Stimulated activated CD4-positive, alpha-beta T cell treated with anti-CD3 and anti-CD28 coated beads, Interleukin-12 subunit alpha, Interleukin-12 subunit beta, amount 100 ng/mL, for 24 hours (primary cell): ENCODE measurements around the gene CNOT6.

Experiments used
- DNase-seq, 2 experiments: peaks; one replicate each; pipeline ENCODE4 v3.0.0-alpha.2; 2020; ENCODE audit warnings: low read depth in 2 of 2

The CNOT6 gene

DNA sequence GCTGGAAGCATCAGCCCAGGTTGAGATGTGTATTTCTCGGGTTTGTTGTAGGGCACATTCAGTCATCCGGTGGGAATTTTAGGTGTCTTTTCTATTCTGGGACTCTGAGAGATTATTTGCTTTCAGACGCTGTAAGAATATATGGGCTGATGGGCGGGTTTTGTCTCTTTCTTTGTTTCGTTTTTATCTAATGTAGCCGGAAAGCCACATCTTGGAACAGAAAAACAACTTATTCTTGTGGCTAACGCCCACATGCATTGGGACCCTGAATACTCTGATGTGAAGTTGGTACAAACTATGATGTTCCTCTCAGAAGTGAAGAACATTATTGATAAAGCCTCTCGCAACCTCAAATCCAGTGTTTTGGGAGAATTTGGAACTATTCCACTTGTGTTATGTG, 74.7 kb downstream of the CNOT6 start:
- DNase-seq: no peak

DNA sequence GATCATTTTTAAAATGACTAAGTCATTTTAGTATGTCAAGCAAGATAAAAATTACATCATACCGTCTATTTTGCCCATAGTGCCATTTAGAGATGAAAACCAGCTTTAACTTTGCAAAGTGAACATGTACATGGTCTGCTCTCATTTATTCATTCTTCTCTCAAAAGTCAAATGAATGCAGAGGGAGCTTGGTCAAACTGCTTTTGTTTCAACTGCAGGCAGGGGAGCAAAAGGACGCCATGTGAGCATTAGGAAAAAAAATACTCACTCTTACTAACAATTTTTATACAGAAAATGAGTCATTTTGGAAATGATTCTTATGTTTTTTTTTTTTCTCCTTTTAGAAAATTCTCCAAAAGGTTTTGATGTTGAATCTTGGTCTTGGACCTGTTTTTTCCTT, 81.4 kb downstream of the CNOT6 start:
- DNase-seq: no peak

- DNase-seq: no peak
These were observed 86.5 kb downstream of the CNOT6 start for GRCh38 chr5:180580681-180581080.

- no peak for DNase-seq
These were observed 89.6 kb downstream of the CNOT6 start for GRCh38 chr5:180583738-180584137.

- no peak for DNase-seq
These were observed 92.0 kb downstream of the CNOT6 start for GRCh38 chr5:180586204-180586603.

DNA sequence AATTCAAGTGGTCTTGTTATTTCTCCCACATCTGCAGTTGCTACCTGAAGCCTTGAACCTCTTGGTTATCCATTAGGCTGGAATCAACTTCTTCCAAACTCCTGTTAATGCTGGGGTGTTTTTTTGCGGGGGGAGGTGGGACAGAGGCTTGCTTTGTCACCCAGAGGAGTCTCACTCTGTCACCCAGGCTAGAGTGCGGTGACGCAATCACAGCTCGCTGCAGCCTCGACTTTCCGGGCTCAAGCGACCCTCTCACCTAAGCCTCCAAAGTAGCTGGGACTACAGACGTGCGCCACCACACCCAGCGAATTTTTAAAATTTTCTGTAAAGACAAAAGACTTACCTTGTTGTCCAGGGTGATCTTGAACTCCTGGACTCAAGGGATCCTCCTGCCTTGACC, 92.7 kb downstream of the CNOT6 start:
- DNase-seq: no peak

DNA sequence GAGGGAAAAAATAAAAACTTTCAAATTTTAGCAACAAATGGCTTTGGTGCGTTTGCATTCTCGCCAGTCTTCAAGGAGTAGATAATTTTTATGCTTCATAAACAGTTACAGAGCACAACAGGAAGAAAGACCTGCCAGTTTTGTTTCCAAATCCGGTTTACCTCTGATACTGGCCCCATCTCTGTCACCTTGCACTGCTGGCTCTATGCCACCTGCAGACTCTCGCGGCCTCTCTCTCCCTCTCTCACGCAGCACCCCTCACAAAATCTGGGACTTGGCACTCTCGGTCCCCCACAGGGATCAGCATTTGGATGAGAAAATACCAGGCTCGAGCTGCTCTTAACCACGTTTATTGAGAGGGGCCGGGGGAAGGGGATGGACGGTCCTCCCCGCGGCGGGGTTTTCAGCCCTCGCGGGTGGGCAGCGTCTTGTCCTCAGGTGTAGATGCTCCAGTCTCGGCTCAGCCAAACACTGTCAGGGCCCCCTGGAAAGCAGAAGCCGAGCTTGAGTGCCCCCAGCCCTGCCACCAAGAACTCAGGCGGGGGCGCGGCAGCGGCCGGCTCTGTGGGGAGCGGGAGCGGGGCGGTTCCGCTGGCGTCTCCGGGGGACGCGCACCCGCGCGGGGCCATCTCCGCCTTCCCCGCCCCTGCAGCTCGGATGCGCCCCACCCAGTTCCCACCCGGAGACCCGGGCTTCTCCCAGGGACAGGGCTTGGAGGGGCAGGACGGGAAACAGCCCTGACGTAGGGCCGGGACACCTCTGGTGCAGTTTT, 95.8 kb downstream of the CNOT6 start:
- DNase-seq: no peak

DNA sequence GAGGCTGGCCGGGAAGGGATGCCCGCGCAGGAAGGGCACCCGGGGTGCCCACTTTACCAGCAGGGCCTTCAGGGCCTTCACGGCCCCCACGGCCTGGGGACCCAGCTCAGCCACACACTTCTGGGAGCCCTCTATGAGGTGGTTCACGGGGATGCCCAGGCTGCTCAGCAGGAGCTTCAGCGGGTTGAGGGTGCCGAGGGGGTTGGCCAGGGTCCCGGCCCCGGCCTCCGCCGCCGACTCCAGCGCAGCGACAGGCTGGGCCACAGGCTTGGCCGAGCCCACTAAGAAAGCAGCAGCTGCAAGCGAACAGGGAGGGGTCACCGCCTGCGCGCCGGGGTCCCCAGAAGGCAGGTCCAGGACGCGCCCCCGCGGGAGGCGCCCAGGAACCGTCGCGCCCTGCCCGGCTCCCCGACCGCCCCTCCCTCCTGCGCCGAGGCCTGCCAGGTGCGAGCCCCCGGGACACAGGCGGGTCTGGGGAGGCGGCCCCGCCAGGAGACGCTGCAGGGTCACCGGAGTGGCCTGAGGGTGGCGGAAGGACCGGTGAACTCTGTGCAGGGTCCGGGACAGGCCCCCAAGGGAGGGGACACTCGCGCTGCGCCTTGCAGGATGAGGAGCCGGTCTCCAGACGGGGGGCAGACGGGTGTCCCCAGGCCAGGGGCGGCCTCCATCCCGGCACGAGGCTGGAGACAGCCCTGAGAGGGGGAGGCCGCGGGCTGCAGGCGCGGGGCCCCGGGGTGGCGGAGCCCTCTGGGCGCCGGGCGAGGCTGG, 96.5 kb downstream of the CNOT6 start:
- no peak for DNase-seq

- no peak for DNase-seq
These were observed 97.2 kb downstream of the CNOT6 start, which contains the start of gene SCGB3A1 for GRCh38 chr5:180591311-180591887. Gene SCGB3A1, minus strand, starts transcription at chr5:180591499. Its CDS starts 37 bp downstream, at chr5:180591462.

- no peak for DNase-seq
These were observed 98.0 kb downstream of the CNOT6 start for GRCh38 chr5:180592176-180592575.

DNA sequence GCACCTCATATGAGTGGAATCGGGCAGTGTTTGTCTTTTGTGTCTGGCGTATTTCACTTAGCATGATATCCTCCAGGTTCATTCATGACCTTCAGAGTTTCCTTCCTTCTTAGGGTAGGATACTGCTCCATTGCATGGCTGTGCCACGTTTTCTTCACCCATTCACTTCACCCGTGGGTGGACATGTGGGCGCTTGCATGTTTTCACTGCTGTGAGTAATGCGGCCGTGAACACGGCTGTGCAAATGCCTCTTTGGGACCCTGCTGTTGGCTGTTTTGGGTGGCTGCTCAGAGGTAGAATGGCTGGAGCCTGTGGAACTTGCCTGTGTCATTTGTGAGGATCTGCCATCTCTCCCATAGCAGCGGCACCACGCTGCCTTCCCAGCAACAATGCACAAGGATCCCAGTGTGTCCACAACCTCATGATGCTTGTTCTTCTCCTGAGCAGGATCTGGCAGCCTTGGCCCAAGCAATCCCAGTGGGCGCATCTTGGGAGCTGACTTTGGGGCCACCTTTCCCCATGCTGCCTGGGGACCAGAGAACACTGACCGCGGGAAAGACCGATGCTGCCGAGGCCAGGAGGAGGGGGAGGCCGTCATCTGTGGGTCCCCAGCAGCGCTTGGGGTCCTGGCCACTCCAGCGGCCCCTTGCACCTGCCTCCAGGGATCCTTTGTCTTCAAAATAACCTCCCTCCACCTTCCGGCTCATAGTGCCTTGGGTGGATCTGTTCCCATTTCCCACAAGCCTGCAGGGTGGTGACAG, 99.4 kb downstream of the CNOT6 start:
- DNase-seq: no peak

DNA sequence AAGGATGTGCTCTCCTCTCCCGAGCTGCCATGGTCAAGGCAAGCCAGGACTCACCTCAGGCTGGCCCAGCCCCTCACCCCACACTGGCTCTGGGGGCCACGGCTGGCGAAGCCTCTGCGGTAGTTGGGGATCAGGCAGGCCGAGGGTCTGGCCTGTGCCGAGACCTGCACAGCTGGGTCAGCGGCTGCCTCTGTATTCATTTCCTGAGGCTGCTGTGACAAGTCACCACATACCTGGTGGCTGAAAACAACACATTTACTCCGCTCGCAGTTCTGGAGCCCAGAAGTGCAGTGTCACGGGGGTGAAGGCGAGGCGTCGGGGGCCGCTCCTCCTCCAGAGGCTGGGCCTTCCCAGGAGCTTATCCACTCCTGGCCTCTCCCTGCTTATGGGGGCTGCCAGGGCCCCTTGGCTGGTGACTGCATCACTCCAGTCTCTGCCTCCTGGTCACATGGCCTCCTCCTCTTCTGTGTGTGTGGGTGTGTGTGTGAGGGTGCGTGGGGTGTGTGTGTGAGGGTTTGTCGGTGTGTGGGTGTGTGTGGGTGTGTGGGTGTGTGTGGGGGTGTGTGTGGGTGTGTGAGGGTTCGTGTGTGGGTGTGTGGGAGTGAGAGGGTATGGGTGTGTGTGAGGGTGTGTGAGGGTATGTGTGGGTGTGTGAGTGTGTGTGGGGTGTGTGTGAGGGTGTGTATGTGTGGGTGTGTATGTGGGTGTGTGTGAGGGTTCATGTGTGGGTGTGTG, 100.3 kb downstream of the CNOT6 start:
- no peak for DNase-seq

DNA sequence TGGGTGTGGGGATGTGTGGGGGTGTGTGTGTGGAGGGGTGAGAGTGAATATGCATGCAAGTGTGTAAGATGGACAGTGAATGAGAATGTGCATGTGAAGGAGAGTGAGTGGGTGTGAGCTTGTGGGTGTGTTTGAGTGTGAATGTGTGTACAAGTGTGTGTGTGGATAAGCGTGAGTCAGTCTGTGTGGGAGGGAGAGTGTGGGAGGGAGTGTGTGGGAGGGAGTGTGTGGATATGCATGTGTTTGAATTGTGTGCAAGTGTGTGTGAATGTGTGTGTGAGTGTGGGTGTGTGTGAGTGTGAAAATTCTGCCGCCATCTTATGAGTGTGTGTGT, 100.8 kb downstream of the CNOT6 start:
- no peak for DNase-seq

- no peak for DNase-seq
These were observed 101.4 kb downstream of the CNOT6 start for GRCh38 chr5:180595381-180596114.

DNA sequence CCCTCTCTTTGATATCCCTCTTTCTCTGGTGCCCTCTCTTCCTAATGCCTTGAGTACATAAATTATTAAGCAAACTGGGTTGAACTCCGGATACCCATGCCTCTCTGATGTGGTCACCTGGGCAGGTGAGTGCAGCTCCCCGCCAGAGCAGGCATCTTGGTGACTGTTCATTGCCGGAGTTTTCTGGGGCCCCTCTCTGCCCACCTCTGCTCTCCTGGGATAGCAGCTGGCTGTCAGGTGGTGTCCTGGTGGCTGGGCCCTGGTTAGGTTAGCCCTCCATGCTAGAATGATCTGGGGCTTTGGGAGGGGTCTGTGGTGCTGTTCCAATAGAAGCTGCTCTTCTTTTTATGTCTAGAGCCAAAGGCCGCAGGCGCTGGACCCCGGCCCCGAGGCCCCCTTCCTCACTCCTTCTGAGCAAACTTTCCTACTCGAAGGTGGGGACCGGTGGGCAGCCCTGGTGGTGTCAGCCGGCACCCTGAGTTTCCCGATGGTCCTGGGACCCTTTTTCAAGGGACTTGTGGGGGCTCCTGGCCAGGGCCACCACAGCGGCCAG, 102.0 kb downstream of the CNOT6 start:
- DNase-seq: no peak

DNA sequence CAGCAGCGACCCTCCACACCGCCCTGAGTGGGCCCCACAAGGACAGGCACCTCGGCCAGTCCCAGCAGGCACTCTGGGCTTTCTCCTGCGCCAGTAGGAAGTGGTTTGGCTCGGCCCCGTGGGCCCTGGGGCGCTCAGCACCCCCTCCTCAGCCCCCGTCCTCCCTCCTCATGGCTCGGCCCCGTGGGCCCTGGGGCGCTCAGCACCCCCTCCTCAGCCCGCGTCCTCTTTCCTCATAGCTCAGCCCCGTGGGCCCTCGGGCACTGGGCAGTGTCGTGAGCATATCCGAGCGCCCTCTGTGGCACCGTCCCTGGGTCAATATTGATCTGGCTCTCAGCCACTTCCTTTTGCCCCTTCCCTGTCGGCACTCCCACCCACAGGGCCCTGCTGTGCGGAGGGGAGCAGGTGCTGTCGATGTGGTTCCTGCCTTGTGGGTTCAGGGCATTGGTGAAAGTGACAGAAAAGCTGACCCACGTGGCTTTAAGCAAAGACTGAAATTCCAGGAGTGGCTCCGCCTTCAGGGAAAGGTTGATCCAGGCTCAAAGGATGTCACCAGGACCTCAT, 102.6 kb downstream of the CNOT6 start:
- no peak for DNase-seq

DNA sequence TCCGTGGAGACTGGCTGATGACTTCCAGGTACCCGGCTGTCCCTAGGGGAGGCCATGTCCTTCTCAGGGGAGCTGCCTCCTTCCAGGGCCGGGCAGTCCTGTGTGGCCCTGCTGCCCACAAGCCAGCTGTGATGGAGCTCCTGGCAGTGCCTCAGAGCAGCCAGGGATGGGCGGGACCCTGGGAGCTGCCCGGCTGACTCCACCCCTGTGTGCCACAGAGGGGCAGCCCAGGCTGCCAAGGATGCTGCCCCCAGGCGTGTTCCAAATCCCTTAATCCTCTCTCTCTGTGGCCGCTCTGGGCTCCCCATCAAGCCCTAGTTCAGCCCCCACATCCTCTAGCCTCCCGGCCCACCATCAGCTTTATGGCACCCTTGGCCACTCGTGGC, 104.1 kb downstream of the CNOT6 start:
- no peak for DNase-seq

DNA sequence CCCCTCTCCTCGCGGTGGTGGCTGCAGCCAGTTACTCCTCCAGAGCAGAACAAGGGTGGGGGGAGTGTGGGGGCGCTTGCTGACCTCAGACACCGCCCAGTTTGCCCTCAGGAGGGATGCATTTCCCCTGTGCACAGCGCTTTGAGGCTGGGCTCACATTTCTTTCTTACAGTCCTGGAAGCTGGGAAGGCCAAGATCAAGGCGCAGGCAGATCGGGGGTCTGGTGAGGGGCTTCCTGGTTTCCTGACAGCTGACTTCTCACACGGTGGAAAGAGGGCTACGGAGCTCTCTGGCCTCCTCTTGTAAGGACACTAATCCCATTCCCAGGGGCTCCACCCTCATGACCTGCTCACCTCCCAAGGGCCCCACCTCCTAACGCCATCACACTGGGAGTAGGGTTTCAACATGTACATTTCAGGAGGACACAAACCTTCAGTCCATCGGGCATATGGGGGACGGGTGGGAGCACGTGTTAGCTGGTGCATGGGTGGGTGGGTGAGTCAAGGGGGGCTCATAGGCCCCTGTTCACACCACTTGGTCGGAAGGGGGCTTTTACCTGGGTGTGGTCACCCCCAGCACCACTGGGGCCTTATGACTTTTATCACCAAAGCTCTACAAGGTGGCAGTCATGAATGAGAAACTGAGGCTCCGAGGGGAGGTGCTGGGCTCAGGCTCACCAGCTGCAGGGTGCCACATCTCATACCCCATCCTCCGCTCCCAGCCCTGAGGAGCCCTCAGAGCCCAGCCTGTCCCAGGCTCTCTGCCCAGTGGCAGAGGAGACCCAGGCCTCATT, 104.8 kb downstream of the CNOT6 start:
- no peak for DNase-seq

DNA sequence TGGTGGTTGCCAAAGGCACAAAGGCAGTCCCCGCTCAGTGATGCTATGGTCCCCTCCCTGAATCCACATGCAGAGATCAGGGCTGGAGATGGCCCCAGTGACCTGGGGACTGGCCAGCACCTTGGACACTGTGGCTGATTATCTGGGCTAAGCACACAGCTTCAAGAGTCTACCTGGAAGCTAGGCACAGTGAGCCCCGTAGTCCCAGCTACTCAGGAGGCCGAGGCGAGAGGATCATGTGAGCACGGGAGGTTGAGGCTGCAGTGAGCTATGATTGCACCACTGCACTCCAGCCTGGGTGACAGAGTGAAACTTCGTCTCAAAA, 105.4 kb downstream of the CNOT6 start:
- DNase-seq: no peak
